ENCODE data around the gene KRT16.
"Not testable (repeated sequence)": the region's sequence is repeated elsewhere in the genome, so short reads cannot be mapped to it uniquely, and the experiment has no call there.

KRT16 gene

DNA sequence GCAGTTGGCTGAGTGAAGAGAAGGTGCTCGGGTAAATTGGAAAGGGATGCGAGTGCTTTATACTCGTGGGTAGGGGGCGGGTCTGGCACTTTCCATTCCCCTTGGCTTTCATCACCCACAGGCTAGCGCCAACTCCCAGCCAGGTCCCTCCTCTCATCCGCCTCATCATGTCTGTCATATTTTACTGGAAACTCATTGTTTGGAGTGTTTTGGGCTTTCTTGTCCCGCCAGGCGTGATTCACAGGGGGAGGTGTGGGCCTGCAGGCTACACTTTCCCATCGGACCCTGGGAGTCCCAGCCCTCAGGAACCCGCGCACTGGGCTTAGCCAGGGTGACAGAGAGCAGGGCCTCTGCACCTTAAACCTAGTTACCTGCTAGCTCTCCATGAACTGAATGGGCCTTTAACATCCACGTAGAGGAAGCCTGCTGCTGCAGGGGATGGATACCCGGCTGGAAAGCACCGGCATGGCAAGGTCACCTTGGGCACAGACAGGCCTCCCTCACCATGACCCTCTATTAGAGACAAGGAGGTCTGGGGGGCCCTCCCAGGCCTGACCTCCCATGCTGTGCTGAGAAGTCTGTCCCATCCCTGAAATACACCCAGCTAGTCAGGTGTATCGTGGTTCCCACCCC is 25.6 kb downstream of the KRT16 start, which contains the start of gene KRT14:
TSS of gene KRT14 (minus strand) at position 33 of the 633 bp plus-strand sequence. CDS start 61 bp downstream, outside the sequence.
- Histone ChIP-seq H3K4me1 (ENCODE audit: control insufficient read depth, low read depth, low read length) (no peaks in the 10 kb centered on the region), H4K5ac (ENCODE audit: low read length) (no peak within 1 kb of the TSS), H2AK5ac (ENCODE audit: low read length) (no peak within 1 kb of the TSS), H3K27me3 (ENCODE audit: insufficient read depth, low read length, poor library complexity) (no peaks in the 10 kb centered on the region), H3K4me3 (ENCODE audit: low read length) (no peak within 1 kb of the TSS), H3K79me2 (ENCODE audit: control insufficient read depth, insufficient read depth, low read length) (no peaks in the 10 kb centered on the region), H3K4me2 (ENCODE audit: low read length) (no peak within 1 kb of the TSS), H3K27ac (ENCODE audit: low read depth, low read length) (no peak within 1 kb of the TSS), H3K18ac (ENCODE audit: low read length) (no peak within 1 kb of the TSS), H2BK120ac (ENCODE audit: low read depth, low read length) (no peak within 1 kb of the TSS), H2BK5ac (ENCODE audit: low read length) (no peak within 1 kb of the TSS), H3K79me1 (ENCODE audit: low read length) (no peaks in the 10 kb centered on the region), H3K36me3 (ENCODE audit: control insufficient read depth, insufficient read depth, low read length) (no peaks in the 10 kb centered on the region), H3K56ac (ENCODE audit: low read length) (no peak within 1 kb of the TSS), H2BK15ac (replicated peaks; ENCODE audit: low read depth) (no peak within 1 kb of the TSS), H3K9ac (ENCODE audit: low read length) (no peak within 1 kb of the TSS), H3K23ac (ENCODE audit: low read length) (no peak within 1 kb of the TSS), H3K4ac (ENCODE audit: low read depth, low read length) (no peak within 1 kb of the TSS), H4K8ac (ENCODE audit: low read depth, low read length) (no peak within 1 kb of the TSS)
- no peak for DNase-seq
- WGBS (ENCODE audit: extremely low coverage, insufficient coverage, low lambda C conversion rate): no CpG with 5 or more reads among the region's 15 CpGs

DNA sequence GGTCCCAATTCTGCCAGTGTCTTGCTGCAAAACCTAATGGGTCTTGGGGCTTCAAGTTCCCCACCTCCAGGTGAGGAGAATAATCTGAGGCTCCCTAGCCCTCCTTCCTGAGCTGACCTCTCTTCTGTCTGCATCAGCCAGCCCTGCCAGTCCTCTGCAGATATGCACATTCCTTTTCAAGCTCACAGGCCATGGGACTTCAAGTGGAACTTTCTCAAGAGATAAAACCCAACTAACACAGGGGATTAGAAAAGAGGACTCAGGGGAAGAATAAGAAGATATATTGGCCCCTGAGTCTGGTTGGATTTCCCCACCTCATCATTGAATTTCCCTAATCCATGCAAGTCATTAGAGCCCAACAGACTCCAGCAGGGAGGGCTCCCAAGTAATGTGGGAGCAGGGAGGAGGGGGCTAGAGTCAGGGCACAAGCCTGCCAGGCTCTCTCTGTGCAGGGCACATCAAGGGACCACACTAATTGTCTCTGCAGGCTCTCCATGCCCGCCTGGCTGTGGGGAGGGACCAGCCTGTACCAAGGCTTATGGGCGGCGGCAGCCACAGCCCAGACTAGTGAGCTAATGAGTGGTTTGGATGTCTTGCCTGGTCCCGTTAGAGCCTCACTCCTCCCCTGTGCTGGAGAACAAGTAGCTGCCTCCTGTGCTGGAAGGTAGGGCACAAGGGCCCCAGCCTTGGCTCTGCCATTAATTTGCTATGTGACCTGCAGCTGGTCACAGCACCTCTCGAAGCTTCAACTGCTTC is 27.1 kb downstream of the KRT16 start:
- Histone ChIP-seq H2BK15ac (replicated peaks; ENCODE audit: low read depth) (no peak overlapping the region), H4K5ac (ENCODE audit: low read length) (no peak overlapping the region), H2BK120ac (ENCODE audit: low read depth, low read length) (no peak overlapping the region), H2BK5ac (ENCODE audit: low read length) (no peak overlapping the region), H3K23ac (ENCODE audit: low read length) (no peak overlapping the region), H3K56ac (ENCODE audit: low read length) (no peak overlapping the region), H4K8ac (ENCODE audit: low read depth, low read length) (no peak overlapping the region), H3K36me3 (ENCODE audit: control insufficient read depth, insufficient read depth, low read length) (no peaks in the 10 kb centered on the region), H3K9ac (ENCODE audit: low read length) (no peak overlapping the region), H3K4me1 (ENCODE audit: control insufficient read depth, low read depth, low read length) (no peaks in the 10 kb centered on the region), H3K27ac (ENCODE audit: low read depth, low read length) (no peak overlapping the region), H3K18ac (ENCODE audit: low read length) (no peak overlapping the region), H3K4ac (ENCODE audit: low read depth, low read length) (no peak overlapping the region), H3K79me2 (ENCODE audit: control insufficient read depth, insufficient read depth, low read length) (no peaks in the 10 kb centered on the region), H3K79me1 (ENCODE audit: low read length) (no peaks in the 10 kb centered on the region), H3K4me2 (ENCODE audit: low read length) (no peak overlapping the region), H3K4me3 (ENCODE audit: low read length) (no peak overlapping the region), H3K27me3 (ENCODE audit: insufficient read depth, low read length, poor library complexity) (no peaks in the 10 kb centered on the region), H2AK5ac (ENCODE audit: low read length) (no peak overlapping the region)
- WGBS (ENCODE audit: extremely low coverage, insufficient coverage, low lambda C conversion rate): no CpG with 5 or more reads among the region's 5 CpGs
- DNase-seq: peak; percentile 53

DNA sequence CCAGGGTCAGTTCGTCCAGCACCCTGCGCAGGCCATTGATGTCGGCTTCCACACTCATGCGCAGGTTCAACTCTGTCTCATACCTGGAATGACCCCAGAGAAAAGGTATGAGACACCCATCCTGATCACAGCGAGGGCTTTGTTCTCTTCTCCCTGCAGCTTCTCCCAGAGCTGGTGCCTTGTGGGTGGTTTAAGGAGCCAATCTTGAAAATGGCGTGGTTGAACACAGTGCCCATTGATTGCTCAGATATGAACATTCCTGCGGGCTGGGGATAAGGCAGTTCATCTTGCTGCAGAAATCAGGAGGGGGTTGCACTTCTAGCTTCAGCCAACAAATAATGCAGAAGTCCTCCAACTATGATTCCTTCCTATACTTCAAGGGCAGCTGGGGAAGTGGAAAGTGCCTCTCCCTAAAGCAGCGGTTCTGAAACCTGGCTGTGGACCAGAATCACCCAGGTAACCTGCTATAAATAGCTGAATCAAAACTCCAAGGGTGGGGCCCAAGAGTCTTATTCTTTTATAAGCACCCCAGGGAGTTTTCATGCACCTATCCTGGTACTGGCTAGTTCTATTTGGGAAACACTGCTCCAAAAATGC is 28.1 kb downstream of the KRT16 start:
- not testable (repeated sequence) for H2BK120ac ChIP-seq (ENCODE audit: low read depth, low read length); H3K79me1 ChIP-seq (ENCODE audit: low read length); H2AK5ac ChIP-seq (ENCODE audit: low read length); H3K27ac ChIP-seq (ENCODE audit: low read depth, low read length); H3K4me2 ChIP-seq (ENCODE audit: low read length); H3K79me2 ChIP-seq (ENCODE audit: control insufficient read depth, insufficient read depth, low read length); H3K4ac ChIP-seq (ENCODE audit: low read depth, low read length); H3K27me3 ChIP-seq (ENCODE audit: insufficient read depth, low read length, poor library complexity); H3K18ac ChIP-seq (ENCODE audit: low read length); H4K8ac ChIP-seq (ENCODE audit: low read depth, low read length); H3K23ac ChIP-seq (ENCODE audit: low read length); DNase-seq; H3K4me3 ChIP-seq (ENCODE audit: low read length); H3K4me1 ChIP-seq (ENCODE audit: control insufficient read depth, low read depth, low read length); H2BK5ac ChIP-seq (ENCODE audit: low read length); H3K36me3 ChIP-seq (ENCODE audit: control insufficient read depth, insufficient read depth, low read length); H3K9ac ChIP-seq (ENCODE audit: low read length); H2BK15ac ChIP-seq (replicated peaks; ENCODE audit: low read depth); H4K5ac ChIP-seq (ENCODE audit: low read length); H3K56ac ChIP-seq (ENCODE audit: low read length)
- no CpG with 5 or more reads among the region's 8 CpGs for WGBS (ENCODE audit: extremely low coverage, insufficient coverage, low lambda C conversion rate)

DNA sequence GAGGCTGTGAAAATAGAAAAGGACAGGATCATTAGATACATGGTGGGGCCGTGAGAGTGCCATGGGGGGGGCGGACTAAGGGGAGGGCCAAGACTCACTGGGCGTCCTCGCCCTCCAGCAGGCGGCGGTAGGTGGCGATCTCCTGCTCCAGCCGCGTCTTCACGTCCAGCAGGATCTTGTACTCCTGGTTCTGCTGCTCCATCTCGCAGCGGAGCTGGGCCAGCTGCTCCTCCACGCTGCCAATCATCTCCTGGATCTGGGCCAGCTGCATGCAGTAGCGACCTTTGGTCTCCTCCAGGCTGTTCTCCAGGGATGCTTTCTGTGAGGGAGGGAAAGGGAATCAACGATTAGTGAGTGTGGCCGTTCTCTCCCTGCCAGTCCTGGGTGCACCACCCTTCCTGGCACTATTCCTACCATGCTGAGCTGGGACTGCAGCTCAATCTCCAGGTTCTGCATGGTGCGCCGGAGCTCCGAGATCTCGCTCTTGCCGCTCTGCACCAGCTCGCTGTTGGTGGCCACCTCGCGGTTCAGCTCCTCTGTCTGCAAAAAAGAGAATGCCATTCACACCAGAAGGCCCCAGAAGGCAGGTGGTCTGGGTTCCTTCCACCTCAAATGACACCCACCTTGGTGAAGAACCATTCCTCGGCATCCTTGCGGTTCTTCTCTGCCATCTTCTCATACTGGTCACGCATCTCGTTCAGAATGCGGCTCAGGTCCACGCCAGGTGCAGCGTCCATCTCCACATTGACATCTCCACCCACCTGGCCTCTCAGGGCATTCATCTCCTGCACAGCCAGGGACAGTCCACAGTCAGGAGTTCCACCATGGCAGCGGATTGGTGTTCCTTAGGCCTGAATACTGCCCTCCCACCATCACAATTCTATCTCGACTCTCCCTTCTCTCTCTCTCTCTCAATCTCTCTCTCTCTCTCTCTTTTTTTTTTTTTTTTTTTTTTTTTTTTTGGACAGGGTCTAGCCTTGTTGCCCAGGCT is 29.1 kb downstream of the KRT16 start:
- Histone ChIP-seq H3K79me2 (ENCODE audit: control insufficient read depth, insufficient read depth, low read length) (no peaks in the 10 kb centered on the region), H4K5ac (ENCODE audit: low read length) (no peak overlapping the region), H2BK15ac (replicated peaks; ENCODE audit: low read depth) (no peak overlapping the region), H3K4me3 (ENCODE audit: low read length) (no peak overlapping the region), H3K18ac (ENCODE audit: low read length) (no peak overlapping the region), H3K79me1 (ENCODE audit: low read length) (no peaks in the 10 kb centered on the region), H2BK5ac (ENCODE audit: low read length) (no peak overlapping the region), H2AK5ac (ENCODE audit: low read length) (no peak overlapping the region), H2BK120ac (ENCODE audit: low read depth, low read length) (no peak overlapping the region), H3K23ac (ENCODE audit: low read length) (no peak overlapping the region), H3K4me2 (ENCODE audit: low read length) (no peak overlapping the region), H3K27ac (ENCODE audit: low read depth, low read length) (no peak overlapping the region), H3K4ac (ENCODE audit: low read depth, low read length) (no peak overlapping the region), H3K56ac (ENCODE audit: low read length) (no peak overlapping the region), H3K36me3 (ENCODE audit: control insufficient read depth, insufficient read depth, low read length) (no peaks in the 10 kb centered on the region), H3K27me3 (ENCODE audit: insufficient read depth, low read length, poor library complexity) (no peaks in the 10 kb centered on the region), H3K9ac (ENCODE audit: low read length) (no peak overlapping the region), H4K8ac (ENCODE audit: low read depth, low read length) (no peak overlapping the region), H3K4me1 (ENCODE audit: control insufficient read depth, low read depth, low read length) (no peaks in the 10 kb centered on the region)
- WGBS (ENCODE audit: extremely low coverage, insufficient coverage, low lambda C conversion rate): no CpG with 5 or more reads among the region's 33 CpGs
- no peak for DNase-seq

DNA sequence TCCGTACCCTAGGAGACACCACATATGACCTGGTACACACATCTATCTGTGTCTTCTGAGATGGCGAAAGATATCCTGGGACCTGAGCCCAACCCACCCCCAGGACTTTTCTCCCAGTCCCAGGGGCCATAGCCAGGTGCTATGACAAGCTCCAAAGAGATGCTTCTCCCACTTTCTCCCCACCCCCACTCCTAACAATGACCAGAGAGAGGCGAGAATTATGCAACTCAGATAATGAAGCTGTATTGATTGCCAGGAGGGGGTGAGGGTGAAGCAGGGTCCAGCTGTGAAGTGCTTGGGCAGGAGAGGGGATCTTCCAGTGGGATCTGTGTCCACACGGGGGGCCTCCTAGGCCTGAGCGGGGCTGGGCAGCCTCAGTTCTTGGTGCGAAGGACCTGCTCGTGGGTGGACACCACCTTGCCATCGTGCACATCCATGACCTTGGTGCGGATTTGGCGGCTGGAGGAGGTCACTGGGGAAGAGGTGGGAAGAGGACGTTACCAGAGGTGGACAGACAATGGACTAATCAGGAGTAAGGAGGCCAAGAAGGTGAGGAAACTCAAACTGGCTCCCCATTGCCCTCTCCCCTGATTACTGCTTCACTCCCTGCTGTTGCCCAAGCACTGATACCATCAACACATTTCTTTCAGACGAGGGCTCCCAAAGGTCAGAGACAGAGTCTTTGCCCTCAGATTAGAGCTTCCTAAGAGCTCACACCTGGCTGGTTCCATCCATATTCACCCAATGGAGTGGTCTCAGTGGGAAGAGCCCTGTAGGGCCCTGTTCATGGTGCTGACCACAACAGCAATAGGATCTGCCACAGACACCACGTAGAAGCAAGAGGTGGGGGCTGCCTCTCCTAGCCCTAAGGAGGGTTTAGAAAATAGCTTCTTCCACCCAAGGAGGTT is 30.3 kb downstream of the KRT16 start:
- H2BK5ac ChIP-seq (ENCODE audit: low read length); H2AK5ac ChIP-seq (ENCODE audit: low read length); H3K4me3 ChIP-seq (ENCODE audit: low read length); H3K23ac ChIP-seq (ENCODE audit: low read length); H2BK120ac ChIP-seq (ENCODE audit: low read depth, low read length); H3K4ac ChIP-seq (ENCODE audit: low read depth, low read length); H3K4me2 ChIP-seq (ENCODE audit: low read length); H3K27me3 ChIP-seq (ENCODE audit: insufficient read depth, low read length, poor library complexity); H3K79me2 ChIP-seq (ENCODE audit: control insufficient read depth, insufficient read depth, low read length); H4K5ac ChIP-seq (ENCODE audit: low read length); H3K56ac ChIP-seq (ENCODE audit: low read length); H2BK15ac ChIP-seq (replicated peaks; ENCODE audit: low read depth); H3K9ac ChIP-seq (ENCODE audit: low read length); H4K8ac ChIP-seq (ENCODE audit: low read depth, low read length); H3K18ac ChIP-seq (ENCODE audit: low read length); H3K36me3 ChIP-seq (ENCODE audit: control insufficient read depth, insufficient read depth, low read length); H3K27ac ChIP-seq (ENCODE audit: low read depth, low read length); H3K4me1 ChIP-seq (ENCODE audit: control insufficient read depth, low read depth, low read length); H3K79me1 ChIP-seq (ENCODE audit: low read length): not testable (repeated sequence)
- WGBS (ENCODE audit: extremely low coverage, insufficient coverage, low lambda C conversion rate): no CpG with 5 or more reads among the region's 13 CpGs
- DNase-seq: peak; percentile 21
